ENCODE data around the gene SPATA21.

SPATA21 gene

GRCh38 chr1:16443975-16444770, 6.9 kb upstream of the SPATA21 start:
- no peak for TF ChIP-seq CTCF (conservative IDR thresholded peaks at IDR 0.05)
- no peak overlapping the region for H3K27ac ChIP-seq

DNA sequence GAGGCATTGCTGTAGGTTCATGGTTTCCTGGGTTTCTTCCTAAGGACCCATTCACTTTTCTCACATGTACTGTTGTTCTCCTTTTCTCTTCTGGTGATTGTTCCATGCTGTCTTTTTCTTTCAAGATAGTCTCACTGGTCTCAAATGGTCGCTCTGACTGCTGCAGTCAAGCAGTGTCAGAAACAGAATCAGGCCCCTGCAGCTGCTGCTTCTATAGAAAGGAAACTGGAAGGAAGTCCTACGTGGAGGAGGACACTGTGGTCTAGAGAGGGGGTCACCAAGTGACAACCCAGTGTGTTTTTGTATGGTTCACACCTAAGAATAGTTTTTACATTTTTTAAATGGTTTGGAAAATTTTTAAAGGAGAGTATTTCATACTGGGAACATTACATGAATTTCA, 5.7 kb upstream of the SPATA21 start:
- no peak overlapping the region for H3K27ac ChIP-seq
- TF ChIP-seq CTCF (conservative IDR thresholded peaks at IDR 0.05), result no peak

DNA sequence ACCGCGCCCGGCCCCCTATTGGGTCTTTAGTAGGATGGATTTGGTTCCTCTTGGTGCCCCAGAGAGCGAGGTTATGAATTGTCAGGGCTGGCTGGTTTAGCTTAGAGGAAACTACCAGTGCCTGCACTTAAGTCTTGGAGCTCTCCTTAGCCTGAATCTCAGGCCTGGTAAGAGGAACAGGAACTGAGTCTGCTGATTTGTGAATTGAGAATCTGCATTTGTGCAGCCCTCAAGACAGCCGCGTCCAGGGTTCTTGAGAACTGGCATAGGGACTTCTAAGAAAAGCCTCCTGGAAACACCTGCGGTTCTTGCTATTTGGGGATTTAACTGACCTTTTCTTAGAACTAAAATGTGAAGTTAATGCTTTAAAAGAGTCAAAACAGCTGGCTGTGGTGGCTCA, 5.0 kb upstream of the SPATA21 start:
- TF ChIP-seq CTCF (conservative IDR thresholded peaks at IDR 0.05), result no peak

DNA sequence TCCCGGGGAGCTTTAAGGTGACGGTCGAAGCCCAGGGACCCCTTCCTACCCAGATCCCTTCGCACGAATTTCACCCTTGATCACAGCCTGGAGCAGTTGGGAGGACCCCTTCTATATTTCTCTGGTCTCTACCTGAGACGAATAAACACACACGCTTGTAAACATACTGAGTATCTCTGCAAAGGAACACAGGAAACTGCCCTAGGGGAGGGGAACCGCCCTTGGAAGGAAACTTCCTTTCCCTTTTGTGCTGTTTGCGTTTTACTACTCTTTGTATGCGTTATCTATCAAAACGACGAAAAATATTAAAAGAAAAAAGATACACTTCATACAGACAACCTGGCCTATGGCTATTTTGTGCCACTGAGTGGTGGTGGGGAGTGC, 4.0 kb upstream of the SPATA21 start:
- no peak for TF ChIP-seq CTCF (conservative IDR thresholded peaks at IDR 0.05)
- peak overlapping the region; percentile 85 for H3K27ac ChIP-seq

More for the DNA sequence above, 5.0 kb upstream of the SPATA21 start:
- no peak overlapping the region for H3K27ac ChIP-seq

- peak within 1 kb of the TSS; percentile 85 for H3K27ac ChIP-seq
- TF ChIP-seq CTCF (conservative IDR thresholded peaks at IDR 0.05), result peak; percentile 95
Measured at GRCh38 chr1:16440470-16441281, 3.5 kb upstream of the SPATA21 start, which contains the start of gene NECAP2. Gene NECAP2, plus strand, starts transcription at chr1:16440724. Its CDS starts 38 bp downstream, at chr1:16440762.

- TF ChIP-seq CTCF (conservative IDR thresholded peaks at IDR 0.05), result no peak
- H3K27ac ChIP-seq, result peak overlapping the region; percentile 85
Measured at GRCh38 chr1:16440131-16440469, 2.9 kb upstream of the SPATA21 start.

- H3K27ac ChIP-seq, result no peak overlapping the region
Measured at GRCh38 chr1:16438924-16439323, 1.7 kb upstream of the SPATA21 start.

More at GRCh38 chr1:16438924-16439323, 1.7 kb upstream of the SPATA21 start:
- TF ChIP-seq CTCF (conservative IDR thresholded peaks at IDR 0.05), result no peak
